ENCODE results near the gene RNF141. TPM values are rescaled to one million over a fixed set of nuclear protein-coding genes. Genes with fewer than 3 reads are reported as not detected.

The RNF141 gene
- 10 to 100 TPM; 32.8 to 44.6 (median 37.7) TPM for polyA plus RNA-seq (ENCODE audit: insufficient read length in 3 of 3)
- long read RNA-seq, donor 1, full-length matches to known transcripts: 37 of 37 reads
- long read RNA-seq, donor 1, partial matches to known transcripts: 0 of 37 reads
- long read RNA-seq, donor 1, other reads (novel, unspliced or antisense): 0 of 37 reads
- long read RNA-seq, donor 2, full-length matches to known transcripts: 36 of 36 reads
- long read RNA-seq, donor 2, partial matches to known transcripts: 0 of 36 reads
- long read RNA-seq, donor 2, other reads (novel, unspliced or antisense): 0 of 36 reads
- long read RNA-seq, donor 3, full-length matches to known transcripts: 38 of 38 reads
- long read RNA-seq, donor 3, partial matches to known transcripts: 0 of 38 reads
- long read RNA-seq, donor 3, other reads (novel, unspliced or antisense): 0 of 38 reads
- long read RNA-seq, donor 4, full-length matches to known transcripts: 23 of 23 reads
- long read RNA-seq, donor 4, partial matches to known transcripts: 0 of 23 reads
- long read RNA-seq, donor 4, other reads (novel, unspliced or antisense): 0 of 23 reads
- long read RNA-seq, donor 5, full-length matches to known transcripts: 20 of 20 reads
- long read RNA-seq, donor 5, partial matches to known transcripts: 0 of 20 reads
- long read RNA-seq, donor 5, other reads (novel, unspliced or antisense): 0 of 20 reads
- long read RNA-seq, donor 6, full-length matches to known transcripts: 33 of 33 reads
- long read RNA-seq, donor 6, partial matches to known transcripts: 0 of 33 reads
- long read RNA-seq, donor 6, other reads (novel, unspliced or antisense): 0 of 33 reads
- long read RNA-seq, donor 7, full-length matches to known transcripts: 42 of 42 reads
- long read RNA-seq, donor 7, partial matches to known transcripts: 0 of 42 reads
- long read RNA-seq, donor 7, other reads (novel, unspliced or antisense): 0 of 42 reads
- long read RNA-seq, donor 8, full-length matches to known transcripts: 5 of 5 reads
- long read RNA-seq, donor 8, partial matches to known transcripts: 0 of 5 reads
- long read RNA-seq, donor 8, other reads (novel, unspliced or antisense): 0 of 5 reads
- long read RNA-seq, donor 9, full-length matches to known transcripts: 48 of 48 reads
- long read RNA-seq, donor 9, partial matches to known transcripts: 0 of 48 reads
- long read RNA-seq, donor 9, other reads (novel, unspliced or antisense): 0 of 48 reads
- long read RNA-seq, donor 10, full-length matches to known transcripts: 43 of 43 reads
- long read RNA-seq, donor 10, partial matches to known transcripts: 0 of 43 reads
- long read RNA-seq, donor 10, other reads (novel, unspliced or antisense): 0 of 43 reads
- long read RNA-seq, donor 11, full-length matches to known transcripts: 22 of 22 reads
- long read RNA-seq, donor 11, partial matches to known transcripts: 0 of 22 reads
- long read RNA-seq, donor 11, other reads (novel, unspliced or antisense): 0 of 22 reads
- long read RNA-seq, donor 12, full-length matches to known transcripts: 37 of 37 reads
- long read RNA-seq, donor 12, partial matches to known transcripts: 0 of 37 reads
- long read RNA-seq, donor 12, other reads (novel, unspliced or antisense): 0 of 37 reads
- long read RNA-seq, donor 13, full-length matches to known transcripts: 32 of 32 reads
- long read RNA-seq, donor 13, partial matches to known transcripts: 0 of 32 reads
- long read RNA-seq, donor 13, other reads (novel, unspliced or antisense): 0 of 32 reads
- long read RNA-seq, donor 14: 0 reads
- long read RNA-seq, donor 15, full-length matches to known transcripts: 36 of 36 reads
- long read RNA-seq, donor 15, partial matches to known transcripts: 0 of 36 reads
- long read RNA-seq, donor 15, other reads (novel, unspliced or antisense): 0 of 36 reads
- long read RNA-seq, donor 16, full-length matches to known transcripts: 37 of 37 reads
- long read RNA-seq, donor 16, partial matches to known transcripts: 0 of 37 reads
- long read RNA-seq, donor 16, other reads (novel, unspliced or antisense): 0 of 37 reads

DNA sequence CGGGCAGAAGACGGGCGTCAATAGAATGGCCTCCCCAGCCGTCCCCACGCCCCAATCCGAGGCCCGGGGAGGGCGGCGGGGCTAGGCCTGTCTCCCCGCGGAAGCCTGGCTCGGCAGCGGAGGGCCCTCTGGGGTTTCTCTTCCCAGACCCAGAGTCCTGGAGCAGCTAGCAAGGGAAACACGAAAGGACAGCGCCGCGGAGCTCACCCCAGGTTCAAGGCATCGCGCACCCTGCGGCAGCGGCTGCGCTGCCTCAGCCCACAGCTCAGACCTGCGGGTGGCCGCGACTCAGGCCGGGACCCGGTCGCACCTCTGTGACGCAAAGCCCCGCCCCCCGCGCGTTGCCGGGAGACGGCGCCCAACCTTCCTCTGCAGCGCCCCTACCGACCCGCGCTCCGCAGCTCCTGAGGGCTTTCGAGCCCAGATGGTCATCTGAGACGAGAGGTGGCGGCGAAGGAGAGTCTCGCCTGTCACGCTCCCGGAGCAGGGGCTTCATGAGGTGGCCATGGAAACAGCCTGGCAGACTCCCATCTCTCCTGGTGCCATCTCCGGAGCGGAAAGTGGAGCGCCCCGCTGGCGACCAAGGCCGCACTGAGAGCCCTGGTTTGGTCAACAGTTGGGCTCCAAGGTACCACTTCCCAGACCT lies at the start of gene RNF141:
Gene RNF141, minus strand, starts transcription at position 273 of the 646 bp plus-strand sequence. CDS start 7,029 bp downstream, outside the sequence.
- DNase-seq: peak; percentile 95

GRCh38 chr11:10590218-10590915 lies 49.4 kb upstream of the RNF141 start:
- DNase-seq: no peak

DNA sequence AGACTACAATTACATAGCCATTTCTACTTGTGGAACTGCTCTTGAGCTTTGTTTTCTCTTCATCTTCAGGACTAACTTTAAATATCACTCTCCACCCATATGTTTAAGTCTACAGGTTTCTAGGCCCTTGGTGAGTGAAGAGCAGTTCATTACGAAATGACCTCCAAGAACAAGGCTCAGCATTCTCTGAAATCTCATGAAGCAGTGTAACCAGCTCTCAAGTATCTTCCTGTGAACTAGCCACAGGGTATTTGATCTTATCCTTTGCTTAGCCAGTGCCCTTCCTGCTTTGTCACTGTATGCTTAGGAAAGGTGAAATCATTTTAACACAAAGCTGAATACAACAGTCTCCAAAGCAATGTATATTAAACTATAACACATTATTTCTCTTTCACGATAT lies 47.9 kb upstream of the RNF141 start:
- no peak for DNase-seq

DNA sequence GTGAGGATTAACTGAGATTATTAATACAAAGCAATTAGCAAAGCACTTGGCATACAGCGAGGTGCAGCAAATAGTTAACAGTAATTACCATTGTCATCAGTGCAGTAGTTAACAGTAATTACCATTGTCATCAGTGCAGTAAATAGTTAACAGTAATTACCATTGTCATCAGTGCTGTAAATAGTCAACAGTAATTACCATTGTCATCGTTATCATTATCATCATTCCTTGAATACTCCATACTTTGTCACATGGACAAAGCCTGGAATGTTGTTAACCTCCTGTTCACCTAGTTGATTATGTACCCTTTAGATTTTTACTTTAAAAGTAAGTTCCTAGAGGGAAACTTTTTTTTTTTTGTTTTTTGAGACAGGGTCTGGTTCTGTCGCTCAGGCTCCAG lies 47.0 kb upstream of the RNF141 start:
- DNase-seq: no peak

DNA sequence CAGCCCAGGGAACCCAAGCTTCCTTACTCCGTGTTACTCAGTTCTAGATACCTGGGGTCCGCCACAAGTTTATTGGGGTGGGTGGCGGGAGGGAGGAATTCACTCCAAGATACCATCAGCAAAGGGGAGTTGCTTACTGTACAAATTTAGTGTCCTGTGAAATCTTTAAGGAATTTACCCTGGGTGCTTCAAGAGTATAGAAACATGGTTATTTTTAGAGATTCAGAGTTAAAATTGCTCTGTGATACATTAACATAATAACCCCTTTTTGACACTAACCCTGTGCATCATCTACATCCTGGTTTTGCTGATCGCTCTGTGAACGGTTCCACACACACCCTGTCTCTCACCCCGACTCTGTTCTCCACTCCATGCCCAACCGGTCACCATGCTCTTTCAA lies 46.4 kb upstream of the RNF141 start:
- no peak for DNase-seq

- peak; percentile 62 for DNase-seq
These were observed 43.1 kb upstream of the RNF141 start for GRCh38 chr11:10584071-10584501.

GRCh38 chr11:10581481-10582019 lies 40.6 kb upstream of the RNF141 start:
- DNase-seq: no peak

- DNase-seq: no peak
These were observed 39.6 kb upstream of the RNF141 start for GRCh38 chr11:10580623-10581022.

- DNase-seq: no peak
These were observed 38.7 kb upstream of the RNF141 start for GRCh38 chr11:10579700-10580099.

- DNase-seq: no peak
These were observed 35.0 kb upstream of the RNF141 start for GRCh38 chr11:10576035-10576398.

DNA sequence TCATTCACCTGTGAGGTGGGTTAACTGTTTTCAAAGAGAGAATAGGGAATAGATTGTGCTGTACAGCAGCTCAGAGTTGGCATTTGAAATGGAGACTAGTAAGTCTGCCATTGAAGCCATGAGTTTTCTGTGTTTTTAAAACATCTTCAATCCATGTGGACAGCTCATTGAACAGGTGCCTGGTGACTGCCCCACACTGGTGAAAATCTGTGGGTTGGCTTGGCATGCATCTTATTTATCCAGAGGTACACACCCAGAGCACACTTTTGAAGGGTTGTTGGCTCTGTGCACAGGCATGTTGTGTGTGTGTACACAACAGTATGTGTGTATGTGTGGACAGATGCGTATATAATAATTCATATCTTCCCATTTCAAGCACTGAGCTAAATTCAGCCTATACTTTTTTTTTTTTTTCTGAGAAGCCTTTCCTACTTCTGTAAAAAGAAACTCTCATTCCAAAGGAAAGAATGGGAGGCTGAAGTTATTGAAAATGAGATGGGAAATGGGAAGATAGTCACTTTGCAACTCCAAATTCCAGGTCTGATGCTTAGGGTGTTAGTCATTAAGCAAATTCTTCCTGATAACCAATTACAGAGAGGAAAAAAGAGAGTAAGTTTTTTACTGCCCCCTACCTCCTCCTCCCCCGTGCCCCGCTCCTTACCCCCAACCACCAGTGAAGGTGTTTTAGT lies 34.5 kb upstream of the RNF141 start:
- no peak for DNase-seq

DNA sequence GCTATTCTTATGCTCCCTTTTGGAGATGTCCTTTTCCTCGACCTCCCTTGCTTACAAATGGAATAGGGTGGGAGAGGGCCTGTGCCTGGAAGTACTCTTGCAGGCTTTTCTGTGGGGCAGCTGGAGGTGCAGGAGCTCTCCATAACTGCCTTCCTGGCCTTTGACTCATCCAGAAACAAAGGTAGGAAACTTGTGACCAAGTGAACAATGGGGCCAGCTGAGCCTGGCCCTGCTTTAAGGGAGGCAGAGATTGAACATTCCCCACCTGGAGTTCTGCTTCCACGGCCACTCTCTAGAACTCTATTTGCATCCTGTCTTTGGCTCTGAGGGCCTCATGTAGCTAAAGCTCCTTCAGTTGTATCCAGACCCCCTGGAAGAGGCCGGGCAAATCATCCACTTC lies 32.6 kb upstream of the RNF141 start:
- no peak for DNase-seq

- DNase-seq: no peak
These were observed 32.0 kb upstream of the RNF141 start for GRCh38 chr11:10573028-10573427.

GRCh38 chr11:10572533-10572932 lies 31.5 kb upstream of the RNF141 start:
- no peak for DNase-seq

DNA sequence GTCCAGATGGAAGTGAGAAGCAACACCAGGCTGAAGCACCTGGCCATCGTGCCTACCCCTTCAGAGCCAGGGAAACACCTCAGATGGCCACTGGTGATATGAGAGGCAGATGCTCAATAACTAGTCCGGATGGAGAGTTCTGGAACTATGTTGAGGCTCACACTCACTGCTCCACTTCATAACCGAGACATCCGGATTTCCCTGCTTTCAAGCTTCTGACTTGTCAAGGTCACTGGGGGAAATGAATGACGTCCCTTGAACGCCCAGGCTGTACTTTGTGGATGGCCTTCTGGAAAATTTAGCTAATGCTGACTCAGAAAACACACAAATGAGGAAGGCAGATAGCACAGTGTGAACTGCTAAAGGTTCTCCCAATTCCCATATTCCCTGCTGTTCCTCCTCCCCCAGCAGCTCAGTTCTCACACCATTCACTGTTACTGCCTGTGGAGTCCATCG lies 27.5 kb upstream of the RNF141 start, which contains the start of gene LYVE1:
Gene LYVE1, minus strand, starts transcription at position 180 of the 456 bp plus-strand sequence. Its CDS starts 133 bp downstream, at position 47.
- DNase-seq: no peak

GRCh38 chr11:10567446-10567845 lies 26.5 kb upstream of the RNF141 start:
- no peak for DNase-seq

DNA sequence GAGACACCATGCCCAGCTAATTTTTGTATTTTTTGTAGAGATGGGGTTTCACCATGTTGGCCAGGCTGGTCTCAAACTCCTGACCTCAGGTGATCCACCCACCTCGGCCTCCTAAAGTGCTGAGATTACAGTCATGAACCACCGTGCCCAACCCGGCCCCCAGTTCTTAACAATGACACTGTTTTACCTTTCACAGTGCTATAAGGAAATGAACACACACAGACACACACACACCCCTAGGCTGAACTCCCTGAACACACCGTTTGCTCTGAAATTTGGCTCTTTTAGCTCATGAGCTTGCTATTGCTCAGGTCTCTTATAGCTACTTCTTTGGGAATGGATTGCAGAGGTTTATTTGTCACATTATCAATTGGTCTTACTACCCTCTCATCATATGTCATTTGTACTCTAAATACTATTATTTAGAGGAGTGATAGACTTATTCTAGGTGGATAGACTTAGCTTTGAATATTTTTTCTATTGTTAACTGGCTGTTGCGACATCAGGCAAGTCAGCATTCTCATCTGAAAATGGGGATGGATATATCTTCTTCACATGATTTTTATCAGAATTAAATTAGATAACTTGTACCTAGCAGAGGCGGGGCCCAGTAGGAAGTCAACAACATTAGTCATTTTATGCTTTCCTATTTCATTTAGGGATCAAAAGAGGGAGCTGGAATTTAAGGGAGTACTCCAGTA lies 25.4 kb upstream of the RNF141 start:
- no peak for DNase-seq
